Pancreas (tissue), 10 donors: Measurements from ENCODE around the gene HOXB1. TPM values are rescaled to one million over a fixed set of nuclear protein-coding genes. Genes with fewer than 3 reads are reported as not detected.
"Not testable (repeated sequence)": the region's sequence is repeated elsewhere in the genome, so short reads cannot be mapped to it uniquely, and the experiment has no call there.

ENCODE experiments used
- ATAC-seq, 4 donors: fragments of 200-7000 bp; cut with Tn5 transposase; one replicate each; pipeline versions ENCODE4 v1.8.0 to v1.9.1; 2020; ENCODE audit warnings: mild to moderate bottlenecking in 4 of 4, moderate library complexity in 4 of 4
- DNase-seq, 6 donors: peaks; one replicate each; pipeline ENCODE4 v3.0.0-alpha.2; 2020
- FAIRE-seq: peaks from 2 replicates; lab custom pipeline; 2012; peaks lifted over from hg19 to GRCh38; lab: Jason Lieb, UNC
- H3K27ac ChIP-seq, 4 donors: fragments of 200-600 bp; sonication (generic); 1 replicate in 3 of 4; 2 replicates in 1 of 4; pipeline versions ENCODE4 v1.5.0 to v1.8.0; 2020
- H3K27me3 ChIP-seq, 4 donors: fragments of 200-600 bp; one replicate each; pipeline ENCODE4 v1.8.0; 2021
- H3K36me3 ChIP-seq, 3 donors: fragments of 200-600 bp; sonication (generic) in 1 of 3; one replicate each; pipeline versions ENCODE4 v1.5.0 to v1.8.0; 2020 to 2021
- H3K4me1 ChIP-seq, 3 donors: fragments of 200-600 bp; one replicate each; pipeline ENCODE4 v1.8.0; 2021
- H3K4me3 ChIP-seq, 4 donors: fragments of 200-600 bp; sonication (generic) in 2 of 4; one replicate each; pipeline versions ENCODE4 v1.5.0 to v1.8.0; 2020 to 2021
- H3K9me3 ChIP-seq, 4 donors: fragments of 200-600 bp; one replicate each; pipeline ENCODE4 v1.8.0; 2021
- CTCF ChIP-seq, 4 donors: fragments of 200-600 bp; sonication (generic) in 3 of 4; IDR thresholded peaks; one replicate each; pipeline versions ENCODE4 v1.5.0 to v1.8.0; 2021; ENCODE audit warnings: antibody characterized with exemption in 4 of 4
- WGBS, 2 donors: extraction: QIAGEN DNeasy Blood & Tissue Kit; methylation state at CpG; one replicate each; pipeline ENCODE4 v1.1.7; 2013; 5-methylcytosine and 5-hydroxymethylcytosine counted together
- intact Hi-C, 3 donors: fragments of 100-400 bp; cut with DNase I; formaldehyde crosslinking; loops; one replicate each; pipeline versions ENCODE4 v1.11.1 to v1.14.2; 2022
- polyA plus RNA-seq, 2 donors: library from polyadenylated mRNA; stranded (reverse); fragments of 200-250 nt; gene quantifications; one replicate each; pipeline ENCODE4 v1.2.3, GENCODE V29; 2013
- total RNA-seq, 6 donors: library from RNA; stranded (reverse); fragmentation: NEBNext Ultra II Directional in 4 of 6; extraction: Animal tissue kit (Norgen Biotek cat#: 25700) in 4 of 6; gene quantifications; one replicate each; pipeline versions ENCODE4 v1.2.1 to v1.2.4, GENCODE V29; 2021 to 2023
- donor health status: healthy with polysubstance abuse.
- donor health status: DM: no; HTN: no; CAD: no; lungs with moderate emphysema.
- donor health status: DM: no; HTN: no; CAD: no.
- donor health status: control.
- donor health status: control.
- donor health status: Bipolar disorder and iron deficiency.
- donor health status: DM: yes; HTN: yes; CAD: no.
- donor health status: DM: no; HTN: no; CAD: no.
- donor health status: DM: no; HTN: no; CAD: no.
- donor health status: DM: yes; HTN: yes; CAD: no.

Gene HOXB1
- total and polyA plus RNA-seq, 8 donors, result not detected

- Histone ChIP-seq H3K27ac (no peak overlapping the region), H3K9me3 (no peaks in the 10 kb centered on the region), H3K27me3 (peaks cover 0 to 27% (median 3%) of the 10 kb centered on the region in 4 donors), H3K36me3 (no peaks in the 10 kb centered on the region), H3K4me1 (peaks cover 0 to 3% (median 0%) of the 10 kb centered on the region in 3 donors), H3K4me3 (no peak overlapping the region)
- ATAC-seq (no peak), FAIRE-seq (no peak), DNase-seq (no peak)
- no peak for TF ChIP-seq CTCF (IDR thresholded peaks at IDR 0.05)
- intact Hi-C loops, result no loop called here
- WGBS, 2 donors, result 73 to 81% methylated on average over 7 of the region's 7 CpGs
These were observed 19.8 kb downstream of the HOXB1 start for GRCh38 chr17:48510761-48511604.

- H3K4me3 ChIP-seq, result no peak overlapping the region
- no peak for FAIRE-seq
- intact Hi-C loops, result no loop called here
- no peak overlapping the region for H3K27ac ChIP-seq
- H3K4me1 ChIP-seq, result peaks cover 0 to 3% (median 0%) of the 10 kb centered on the region in 3 donors
- no peaks in the 10 kb centered on the region for H3K36me3 ChIP-seq
- no peaks in the 10 kb centered on the region for H3K9me3 ChIP-seq
- H3K27me3 ChIP-seq, result peaks cover 0 to 27% (median 3%) of the 10 kb centered on the region in 4 donors
- WGBS, 2 donors, result 86 to 97% methylated on average over 2 of the region's 2 CpGs
- DNase-seq, result no peak
- no peak for ATAC-seq
- no peak for TF ChIP-seq CTCF (IDR thresholded peaks at IDR 0.05)
These were observed 20.4 kb downstream of the HOXB1 start for GRCh38 chr17:48510381-48510760.

- 85 to 94% methylated on average over 7 of the region's 7 CpGs for WGBS, 2 donors
- H3K9me3 ChIP-seq, H3K27ac ChIP-seq, H3K4me1 ChIP-seq, ATAC-seq, H3K36me3 ChIP-seq, intact Hi-C loops, DNase-seq, FAIRE-seq, H3K4me3 ChIP-seq: not testable (repeated sequence)
- peaks cover 0 to 24% (median 3%) of the 10 kb centered on the region in 4 donors for H3K27me3 ChIP-seq
These were observed 21.1 kb downstream of the HOXB1 start for GRCh38 chr17:48509708-48510107.

- peaks cover 0 to 17% (median 0%) of the 10 kb centered on the region in 4 donors for H3K27me3 ChIP-seq
- H3K4me3 ChIP-seq, result no peak overlapping the region
- no peaks in the 10 kb centered on the region for H3K4me1 ChIP-seq
- no peaks in the 10 kb centered on the region for H3K36me3 ChIP-seq
- no peaks in the 10 kb centered on the region for H3K9me3 ChIP-seq
- DNase-seq (no peak), FAIRE-seq (no peak), ATAC-seq (no peak)
- no peak for TF ChIP-seq CTCF (IDR thresholded peaks at IDR 0.05)
- H3K27ac ChIP-seq, result no peak overlapping the region
- intact Hi-C loops, result no loop called here
- WGBS, 2 donors, result 60 to 65% methylated on average over 5 of the region's 5 CpGs
These were observed 24.6 kb downstream of the HOXB1 start for GRCh38 chr17:48506246-48506645.

GRCh38 chr17:48505788-48506187 lies 25.0 kb downstream of the HOXB1 start:
- 35 to 52% methylated on average over 1 of the region's 1 CpG for WGBS, 2 donors
- no peak overlapping the region for H3K27ac ChIP-seq
- TF ChIP-seq CTCF (IDR thresholded peaks at IDR 0.05), result no peak
- H3K27me3 ChIP-seq, result peaks cover 0 to 13% (median 0%) of the 10 kb centered on the region in 4 donors
- ATAC-seq (peak in 3 of 4 donors; percentile 57 to 84 (median 67)), FAIRE-seq (no peak), DNase-seq (no peak)
- H3K9me3 ChIP-seq, result no peaks in the 10 kb centered on the region
- H3K4me1 ChIP-seq, result no peaks in the 10 kb centered on the region
- H3K4me3 ChIP-seq, result no peak overlapping the region
- intact Hi-C loops, result no loop called here
- no peaks in the 10 kb centered on the region for H3K36me3 ChIP-seq
